SJCRH30 (cell line): ENCODE data around the gene NUP58. TPM values are rescaled to one million over a fixed set of nuclear protein-coding genes. Genes with fewer than 3 reads are reported as not detected.
A peak's percentile ranks its signal among the peaks of the same experiment; 100 is the strongest.
"Not testable (repeated sequence)": the region's sequence is repeated elsewhere in the genome, so short reads cannot be mapped to it uniquely, and the experiment has no call there.

Experiments
- DNase-seq, 2 experiments: peaks; one replicate each; pipeline ENCODE4 v3.0.0-alpha.2; 2015 to 2020
- H3K27ac ChIP-seq: fragments of 250-450 bp; sonication (Bioruptor Pico); 2 replicates; pipeline ENCODE4 v1.5.1; 2020; ENCODE audit warnings: mild to moderate bottlenecking, moderate library complexity
- H3K27me3 ChIP-seq: fragments of 250-450 bp; sonication (Bioruptor Pico); 2 replicates; pipeline ENCODE4 v1.5.1; 2020; ENCODE audit warnings: mild to moderate bottlenecking, moderate library complexity
- H3K36me3 ChIP-seq: fragments of 250-450 bp; sonication (Bioruptor Pico); 2 replicates; pipeline ENCODE4 v1.5.1; 2020; ENCODE audit warnings: mild to moderate bottlenecking, moderate library complexity
- H3K4me1 ChIP-seq: fragments of 250-450 bp; sonication (Bioruptor Pico); 2 replicates; pipeline ENCODE4 v1.5.1; 2020; ENCODE audit warnings: mild to moderate bottlenecking, moderate library complexity
- H3K4me3 ChIP-seq: fragments of 250-450 bp; sonication (Bioruptor Pico); 2 replicates; pipeline ENCODE4 v1.5.1; 2020; ENCODE audit warnings: mild to moderate bottlenecking, moderate library complexity
- H3K9me3 ChIP-seq: fragments of 250-450 bp; sonication (Bioruptor Pico); replicated peaks from 2 replicates; pipeline ENCODE4 v1.5.1; 2020; ENCODE audit warnings: mild to moderate bottlenecking, moderate library complexity
- total RNA-seq: library from RNA; depleted of rRNA; stranded (reverse); fragments of >200 nt; shearing (Covaris generic); gene quantifications from 2 replicates; pipeline ENCODE4 v1.2.3, GENCODE V29; 2014

NUP58 gene
- total RNA-seq, 1 experiment from 2014 or later, result 124 TPM

DNA sequence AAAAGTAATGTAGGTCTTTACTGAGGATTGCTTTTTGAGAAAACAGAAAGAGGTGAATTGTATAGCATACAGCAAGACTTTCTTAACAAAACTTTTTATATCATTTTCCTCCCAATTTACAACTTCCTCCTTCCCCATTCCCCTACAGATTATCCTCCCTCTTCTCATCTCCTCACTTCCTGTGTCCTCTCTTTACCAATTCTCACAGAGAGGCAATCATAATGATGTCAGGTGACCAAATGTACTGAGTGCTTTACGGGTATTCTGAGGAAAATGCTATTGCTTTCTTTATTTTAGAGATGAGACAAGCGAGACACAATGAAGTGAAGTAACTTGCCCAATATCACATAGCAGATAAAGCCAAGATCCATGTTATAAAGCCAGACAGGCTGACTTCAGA is 12.5 kb upstream of the NUP58 start:
- H3K9me3 ChIP-seq, result no peaks in the 10 kb centered on the region
- H3K27ac ChIP-seq, result no peak overlapping the region
- no peaks in the 10 kb centered on the region for H3K27me3 ChIP-seq
- H3K4me1 ChIP-seq, result no peaks in the 10 kb centered on the region
- no peak overlapping the region for H3K4me3 ChIP-seq
- peak in 1 of 2 experiments; percentile 14 for DNase-seq
- H3K36me3 ChIP-seq, result no peaks in the 10 kb centered on the region

DNA sequence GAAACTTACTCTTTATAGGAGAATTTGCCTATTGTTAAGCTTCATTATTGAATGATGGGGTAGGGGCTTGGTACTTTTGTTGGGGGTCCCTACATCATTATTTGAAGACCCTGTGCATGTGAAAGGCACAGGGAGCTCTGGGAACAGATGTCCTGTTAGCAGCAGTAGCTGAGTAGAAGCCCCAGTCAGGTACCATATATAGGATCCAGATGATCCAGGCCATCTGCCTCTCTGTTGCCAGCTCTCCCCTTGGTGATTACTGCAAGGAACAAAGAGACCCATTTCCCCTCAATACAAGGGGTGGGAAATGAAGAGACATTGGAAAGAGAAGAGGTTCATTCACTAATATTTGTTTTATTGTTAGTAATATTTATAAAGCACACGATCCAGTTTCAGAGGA is 9.7 kb upstream of the NUP58 start:
- Histone ChIP-seq H3K27ac (no peak overlapping the region), H3K36me3 (no peaks in the 10 kb centered on the region), H3K4me3 (no peak overlapping the region), H3K4me1 (no peaks in the 10 kb centered on the region), H3K9me3 (no peaks in the 10 kb centered on the region), H3K27me3 (no peaks in the 10 kb centered on the region; the same call in 1 of the 2 replicates)
- DNase-seq, result no peak

DNA sequence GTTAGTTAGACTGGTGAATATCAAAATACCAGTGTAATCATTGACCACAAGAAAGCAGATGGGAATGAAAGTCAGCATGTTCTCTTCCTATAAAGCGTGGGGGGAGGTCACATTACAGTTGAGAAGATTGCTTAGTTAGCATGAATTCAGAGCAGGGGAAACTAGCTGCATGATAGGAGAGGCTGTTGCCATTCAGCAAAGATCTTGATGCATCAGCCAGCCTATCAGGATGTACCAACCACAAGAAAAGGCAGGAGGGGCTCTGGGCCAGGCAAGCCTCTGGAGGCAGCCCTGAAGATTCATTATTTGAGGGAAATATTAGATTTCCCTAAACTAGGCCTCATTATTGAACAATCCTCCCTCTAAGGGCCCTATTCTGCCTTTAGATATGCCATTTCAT is 9.1 kb upstream of the NUP58 start:
- H3K27ac ChIP-seq, result no peak overlapping the region
- H3K4me3 ChIP-seq, result no peak overlapping the region
- no peaks in the 10 kb centered on the region for H3K4me1 ChIP-seq
- no peaks in the 10 kb centered on the region for H3K36me3 ChIP-seq
- DNase-seq, result peak; percentile 10 to 35
- no peaks in the 10 kb centered on the region; the same call in 1 of the 2 replicates for H3K27me3 ChIP-seq
- no peaks in the 10 kb centered on the region for H3K9me3 ChIP-seq

DNA sequence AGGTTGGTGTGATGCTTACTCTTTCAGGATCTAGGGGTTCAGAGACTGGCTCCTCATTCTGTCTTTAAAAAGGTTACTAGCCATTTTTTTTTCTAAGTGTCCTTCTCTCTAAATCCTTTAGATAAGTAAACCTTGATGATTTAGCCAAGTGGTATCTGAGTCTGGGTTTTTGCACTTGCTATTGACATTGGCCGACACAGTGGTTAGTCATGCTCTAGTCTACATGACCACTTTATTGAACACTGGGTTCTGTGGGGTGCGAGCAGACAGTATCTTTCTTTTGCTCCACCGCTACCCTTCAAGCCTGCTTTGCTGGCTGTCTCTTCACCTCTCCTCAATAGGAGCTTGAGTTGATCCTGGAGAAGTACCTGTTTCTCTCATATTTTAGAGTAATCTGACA is 6.2 kb upstream of the NUP58 start:
- H3K36me3 ChIP-seq, result no peaks in the 10 kb centered on the region
- no peaks in the 10 kb centered on the region; the same call in 1 of the 2 replicates for H3K27me3 ChIP-seq
- H3K27ac ChIP-seq, result no peak overlapping the region
- H3K4me3 ChIP-seq, result no peak overlapping the region
- no peaks in the 10 kb centered on the region for H3K4me1 ChIP-seq
- H3K9me3 ChIP-seq, result no peaks in the 10 kb centered on the region
- DNase-seq, result no peak

DNA sequence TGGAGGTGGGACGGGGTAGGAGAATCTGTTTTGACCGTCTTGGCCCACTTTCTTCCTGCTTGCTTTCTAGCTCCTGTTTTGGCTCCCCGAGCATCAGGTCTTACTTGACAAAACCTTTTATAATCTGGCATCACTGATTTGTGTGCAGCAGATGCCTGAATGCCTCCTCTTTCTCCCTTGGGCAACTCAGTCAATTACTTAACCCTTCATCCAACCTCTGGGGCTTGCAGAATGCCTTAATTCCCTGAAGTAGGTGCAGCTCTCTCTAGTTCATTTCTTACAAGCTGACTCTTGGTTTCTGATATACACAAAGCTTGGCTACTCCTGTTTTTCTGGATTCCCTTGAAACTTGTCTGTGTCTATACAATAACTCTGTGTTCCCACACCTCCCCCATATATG is 5.7 kb upstream of the NUP58 start:
- Histone ChIP-seq H3K27ac (no peak overlapping the region), H3K36me3 (no peaks in the 10 kb centered on the region), H3K4me1 (no peaks in the 10 kb centered on the region), H3K4me3 (no peak overlapping the region), H3K9me3 (no peaks in the 10 kb centered on the region), H3K27me3 (no peaks in the 10 kb centered on the region; the same call in 1 of the 2 replicates)
- DNase-seq, result no peak

DNA sequence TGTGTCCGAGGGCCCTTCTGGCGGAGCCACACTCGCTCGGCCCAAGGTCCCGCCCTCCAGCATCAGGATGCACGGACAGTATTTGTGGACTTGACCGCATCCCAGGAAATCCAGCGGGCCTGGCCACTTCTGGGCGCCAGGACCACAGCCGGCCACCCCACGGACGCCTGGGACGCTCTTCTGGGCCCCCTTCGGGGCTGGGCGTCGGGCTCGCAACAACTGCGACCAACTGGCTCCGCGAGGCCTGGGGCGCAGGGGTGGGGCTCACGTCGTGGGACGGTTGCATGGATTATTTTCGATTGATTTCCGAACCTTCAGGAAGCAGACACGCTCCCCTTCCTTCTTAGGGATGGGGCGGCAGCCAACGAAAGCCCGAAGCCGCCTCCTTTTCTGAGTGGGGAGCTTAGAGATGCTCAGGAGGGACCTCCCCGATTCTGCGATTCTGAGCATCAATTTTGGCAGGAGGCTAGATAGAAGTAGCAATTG is 521 bp upstream of the NUP58 start:
- peak overlapping the region; percentile 83 for H3K27ac ChIP-seq
- no peaks in the 10 kb centered on the region for H3K9me3 ChIP-seq
- peak in 1 of 2 experiments; percentile 34 for DNase-seq
- peaks cover 21% of the 10 kb centered on the region for H3K36me3 ChIP-seq
- H3K27me3 ChIP-seq, result no peaks in the 10 kb centered on the region; the same call in 1 of the 2 replicates
- peaks cover 3% of the 10 kb centered on the region; the same call in 1 of the 2 replicates for H3K4me1 ChIP-seq
- H3K4me3 ChIP-seq, result peak overlapping the region; percentile 80

DNA sequence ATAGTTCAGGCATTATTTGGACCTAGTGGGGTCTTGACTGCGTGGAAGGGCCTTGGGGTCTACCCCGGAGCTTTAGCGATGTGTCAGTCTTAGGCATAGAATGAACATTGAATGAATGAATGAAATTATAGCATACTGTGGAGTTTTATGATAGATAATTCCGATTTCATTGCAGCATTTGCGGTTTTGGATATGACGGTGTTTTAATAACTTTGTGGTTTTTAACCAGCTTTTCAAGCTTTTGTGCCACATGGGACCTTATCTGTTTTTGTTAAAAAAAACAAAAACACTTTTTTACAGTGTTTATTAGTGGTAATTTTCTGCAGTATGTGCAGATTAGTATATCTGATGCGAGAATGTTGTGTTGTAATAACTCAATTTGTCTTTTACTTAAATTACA is 696 bp downstream of the NUP58 start:
- peaks cover 27% of the 10 kb centered on the region for H3K36me3 ChIP-seq
- peak overlapping the region; percentile 83 for H3K27ac ChIP-seq
- H3K27me3 ChIP-seq, result no peaks in the 10 kb centered on the region
- H3K9me3 ChIP-seq, result no peaks in the 10 kb centered on the region
- H3K4me1 ChIP-seq, result peaks cover 3% of the 10 kb centered on the region; the same call in 1 of the 2 replicates
- H3K4me3 ChIP-seq, result peak overlapping the region; percentile 80
- DNase-seq, result no peak

DNA sequence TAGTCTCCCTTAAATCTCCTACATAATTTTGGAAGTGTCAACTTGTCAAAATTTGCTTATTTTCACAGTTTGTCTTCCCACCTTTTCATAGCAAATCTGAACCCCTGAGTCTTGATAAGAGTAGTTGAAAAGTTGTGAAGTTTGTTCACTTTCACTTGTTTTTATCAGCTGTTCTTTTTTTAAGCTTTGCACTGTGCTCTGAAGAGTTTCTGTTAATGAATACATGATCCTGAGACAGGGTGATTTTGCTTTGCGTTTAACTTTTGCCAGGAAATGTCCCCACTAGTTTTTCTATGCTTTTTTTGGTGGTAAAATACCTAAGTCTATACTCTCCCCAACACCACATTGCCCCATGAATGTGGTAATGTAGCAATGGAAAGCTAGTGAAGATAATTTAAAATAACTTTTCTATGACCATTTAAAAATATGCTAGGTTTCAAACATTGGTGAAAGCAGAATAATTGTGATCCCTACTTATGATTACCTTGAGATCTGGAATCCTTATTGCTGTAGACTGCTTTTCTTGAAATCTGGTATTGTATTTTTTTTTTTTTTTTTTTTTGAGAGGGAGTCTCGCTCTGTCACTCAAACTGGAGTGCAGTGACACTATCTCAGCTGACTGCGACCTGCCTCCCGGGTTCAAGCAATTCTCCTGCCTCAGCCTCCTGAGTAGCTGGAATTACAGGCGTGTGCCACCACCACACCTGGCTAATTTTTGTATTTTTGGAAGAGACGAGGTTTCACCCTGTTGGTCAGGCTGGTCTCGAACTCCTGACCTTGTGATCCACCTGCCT is 5.4 kb downstream of the NUP58 start:
- H3K9me3 ChIP-seq, result no peaks in the 10 kb centered on the region
- DNase-seq, result no peak
- H3K4me1 ChIP-seq, result peaks cover 3% of the 10 kb centered on the region; the same call in 1 of the 2 replicates
- peaks cover 68% of the 10 kb centered on the region for H3K36me3 ChIP-seq
- H3K27me3 ChIP-seq, result no peaks in the 10 kb centered on the region
- no peak overlapping the region for H3K4me3 ChIP-seq
- no peak overlapping the region for H3K27ac ChIP-seq

DNA sequence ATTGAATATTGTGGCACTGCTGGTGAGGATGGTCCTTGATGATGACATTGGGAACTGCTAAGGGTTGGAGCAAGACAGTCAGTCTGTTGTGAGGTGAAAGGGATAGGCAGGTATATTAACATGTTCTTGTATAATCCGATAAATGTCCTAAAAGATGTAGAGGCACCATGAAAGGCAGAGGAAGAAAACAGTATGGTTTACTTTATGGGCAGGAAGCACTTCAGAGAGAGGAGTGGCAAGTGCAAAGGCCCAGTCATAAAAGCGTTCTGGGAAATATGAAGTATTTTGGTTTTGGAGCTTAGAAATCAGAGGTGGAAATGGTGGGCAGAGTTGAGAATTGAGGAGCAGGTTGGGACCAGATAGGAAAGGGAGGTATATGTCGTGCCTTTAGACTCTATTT is 9.5 kb downstream of the NUP58 start:
- H3K4me3 ChIP-seq, result no peak overlapping the region
- H3K9me3 ChIP-seq, result no peaks in the 10 kb centered on the region
- peaks cover 87% of the 10 kb centered on the region for H3K36me3 ChIP-seq
- DNase-seq, result no peak
- no peaks in the 10 kb centered on the region for H3K4me1 ChIP-seq
- no peaks in the 10 kb centered on the region for H3K27me3 ChIP-seq
- H3K27ac ChIP-seq, result no peak overlapping the region

DNA sequence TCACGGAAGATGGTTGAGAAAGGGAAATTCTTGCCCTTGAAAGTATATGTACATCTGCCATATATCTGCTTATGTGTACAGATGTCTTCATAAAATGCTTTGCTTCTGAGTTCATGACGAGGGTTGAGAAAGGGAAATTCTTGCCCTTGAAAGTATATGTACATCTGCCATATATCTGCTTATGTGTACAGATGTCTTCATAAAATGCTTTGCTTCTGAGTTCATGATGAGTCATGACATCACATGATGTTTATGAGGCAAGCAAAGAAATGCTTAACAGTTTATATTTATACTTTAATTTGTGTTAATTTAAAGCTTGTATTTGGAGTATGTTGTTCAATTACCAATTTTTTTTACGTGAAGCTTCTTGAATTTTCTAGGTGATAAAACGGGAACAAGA is 17.5 kb downstream of the NUP58 start:
- DNase-seq, H3K4me1 ChIP-seq, H3K9me3 ChIP-seq, H3K27ac ChIP-seq, H3K4me3 ChIP-seq, H3K27me3 ChIP-seq: not testable (repeated sequence)
- H3K36me3 ChIP-seq, result peaks cover 100% of the 10 kb centered on the region

DNA sequence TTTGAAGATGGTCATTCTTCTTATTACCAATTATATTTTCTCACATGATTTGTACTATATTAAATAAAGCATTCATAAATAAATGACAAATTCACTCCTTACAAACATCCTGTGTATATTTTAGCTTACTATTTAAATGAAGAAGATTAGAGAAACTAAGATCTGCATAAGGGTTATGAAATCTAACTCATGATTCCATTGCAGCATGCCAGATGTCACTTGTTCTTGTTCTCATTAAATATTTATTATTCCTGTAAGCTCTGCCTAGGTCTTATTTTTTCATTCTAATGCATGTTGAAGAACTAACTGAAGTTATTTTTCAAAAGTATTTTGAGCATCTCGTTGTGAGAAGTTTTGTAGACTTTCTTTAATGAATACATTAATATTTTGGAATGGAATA is 18.3 kb downstream of the NUP58 start:
- H3K27ac ChIP-seq, result no peak overlapping the region
- no peaks in the 10 kb centered on the region for H3K9me3 ChIP-seq
- no peak overlapping the region for H3K4me3 ChIP-seq
- H3K36me3 ChIP-seq, result peaks cover 100% of the 10 kb centered on the region
- no peaks in the 10 kb centered on the region for H3K27me3 ChIP-seq
- DNase-seq, result no peak
- no peaks in the 10 kb centered on the region for H3K4me1 ChIP-seq

DNA sequence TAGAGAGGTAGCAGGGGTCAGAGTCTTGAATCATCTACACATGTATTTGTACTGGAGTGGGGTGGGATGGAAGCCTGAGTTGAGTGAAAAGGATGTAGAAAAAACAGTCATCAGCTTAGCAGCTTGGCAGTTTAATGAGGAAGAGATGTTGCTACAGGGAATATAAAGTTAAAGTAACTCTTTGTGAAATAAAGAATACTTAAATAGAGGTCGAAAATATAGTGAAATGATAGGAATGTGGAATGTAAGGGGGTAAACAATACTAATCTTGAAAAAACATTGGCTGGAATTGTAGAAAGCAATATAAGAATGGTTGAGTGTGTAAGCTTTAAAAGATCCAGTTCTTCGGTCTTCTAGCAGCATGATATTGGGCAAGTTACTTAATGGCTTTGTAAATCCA is 22.7 kb downstream of the NUP58 start:
- Histone ChIP-seq H3K27ac (no peak overlapping the region), H3K36me3 (peaks cover 98% of the 10 kb centered on the region), H3K4me3 (no peak overlapping the region), H3K4me1 (no peaks in the 10 kb centered on the region), H3K9me3 (no peaks in the 10 kb centered on the region; the same call in 1 of the 2 replicates), H3K27me3 (no peaks in the 10 kb centered on the region)
- no peak for DNase-seq

DNA sequence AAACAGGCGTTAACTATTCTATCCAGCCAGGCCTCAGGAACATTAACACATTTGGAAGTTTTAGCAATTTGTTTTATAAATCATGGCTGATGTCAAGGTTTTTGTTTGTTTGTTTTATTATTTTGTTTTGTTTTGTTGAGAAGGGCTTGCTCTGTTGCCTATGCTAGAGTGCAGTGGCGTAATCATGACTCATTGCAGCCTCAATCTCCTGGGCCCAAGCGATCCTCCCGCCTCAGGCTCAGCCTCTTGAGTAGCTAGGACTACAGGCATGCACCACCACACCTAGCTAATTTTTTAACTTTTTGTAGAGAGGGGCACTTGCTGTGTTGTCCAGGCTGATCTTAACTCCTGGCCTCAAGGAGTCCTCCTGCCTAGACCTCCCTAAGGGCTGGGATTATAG is 28.3 kb downstream of the NUP58 start:
- no peak for DNase-seq
- no peaks in the 10 kb centered on the region; the same call in 1 of the 2 replicates for H3K9me3 ChIP-seq
- no peak overlapping the region for H3K27ac ChIP-seq
- H3K36me3 ChIP-seq, result peaks cover 95% of the 10 kb centered on the region
- H3K4me3 ChIP-seq, result no peak overlapping the region
- no peaks in the 10 kb centered on the region for H3K27me3 ChIP-seq
- H3K4me1 ChIP-seq, result no peaks in the 10 kb centered on the region

DNA sequence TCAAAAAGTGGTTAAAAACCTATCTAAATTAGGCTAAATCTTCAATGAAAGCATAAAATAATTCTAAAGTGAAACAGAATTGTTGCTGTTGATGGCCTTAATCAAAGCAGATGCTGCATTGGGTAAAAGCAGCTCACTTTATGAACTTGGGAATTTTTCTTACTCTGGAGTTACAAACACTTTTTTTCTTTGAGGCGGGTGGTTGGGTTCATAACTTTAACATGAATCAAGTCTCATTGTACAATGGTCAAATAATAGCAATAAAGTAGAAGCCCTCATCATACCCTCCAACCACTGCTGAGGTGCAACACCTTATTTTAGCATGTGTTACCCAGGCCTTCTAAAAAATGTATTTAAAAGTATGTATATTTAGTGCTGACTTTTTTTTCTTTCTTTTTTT is 29.1 kb downstream of the NUP58 start:
- H3K27me3 ChIP-seq, result no peaks in the 10 kb centered on the region
- no peak for DNase-seq
- H3K9me3 ChIP-seq, result no peaks in the 10 kb centered on the region; the same call in 1 of the 2 replicates
- peaks cover 90% of the 10 kb centered on the region for H3K36me3 ChIP-seq
- no peak overlapping the region for H3K4me3 ChIP-seq
- H3K4me1 ChIP-seq, result no peaks in the 10 kb centered on the region
- no peak overlapping the region for H3K27ac ChIP-seq

DNA sequence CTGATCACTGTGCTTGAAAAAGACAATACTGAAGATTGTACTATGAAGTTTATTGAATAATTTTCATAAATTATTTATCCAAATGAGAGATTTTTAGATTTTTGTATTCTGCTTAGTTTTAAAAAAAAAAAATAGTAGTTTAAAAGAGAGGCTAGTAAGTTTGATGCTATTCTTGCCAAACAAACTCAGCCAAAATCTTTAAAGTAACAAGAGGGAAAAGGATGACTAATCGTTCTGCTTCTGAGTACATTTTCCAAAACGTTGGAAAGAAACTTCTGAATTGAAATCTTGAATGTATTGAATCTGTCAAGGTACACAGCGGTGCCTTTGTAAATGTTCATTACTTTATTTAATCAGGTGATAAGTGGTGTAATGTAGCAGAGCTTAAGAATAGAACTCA is 34.4 kb downstream of the NUP58 start:
- Histone ChIP-seq H3K27ac (no peak overlapping the region), H3K4me3 (no peak overlapping the region), H3K9me3 (no peaks in the 10 kb centered on the region), H3K27me3 (no peaks in the 10 kb centered on the region), H3K4me1 (peaks cover 2% of the 10 kb centered on the region; the same call in 1 of the 2 replicates), H3K36me3 (peaks cover 88% of the 10 kb centered on the region)
- no peak for DNase-seq

DNA sequence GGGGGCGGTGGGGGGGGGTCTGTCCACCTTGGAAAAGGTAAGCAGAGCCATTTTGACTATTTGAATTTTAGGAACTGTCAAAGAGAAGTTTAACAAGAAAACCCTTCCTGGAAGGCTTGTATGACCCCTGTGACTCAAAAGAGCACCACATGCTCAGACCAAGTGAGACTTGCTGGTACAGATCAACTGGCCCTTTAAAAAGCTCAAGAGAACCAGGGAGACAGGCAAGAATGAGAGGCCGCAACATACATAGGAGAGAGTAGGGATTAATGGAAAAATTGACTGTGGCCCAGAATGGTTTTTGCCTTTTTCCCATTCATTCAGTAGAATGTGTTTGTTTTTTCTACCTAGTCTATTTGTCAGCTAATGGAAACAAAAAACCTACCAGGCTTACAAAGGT is 44.2 kb downstream of the NUP58 start:
- no peaks in the 10 kb centered on the region for H3K9me3 ChIP-seq
- H3K27ac ChIP-seq, result no peak overlapping the region
- H3K36me3 ChIP-seq, result peaks cover 19% of the 10 kb centered on the region
- no peaks in the 10 kb centered on the region for H3K4me1 ChIP-seq
- DNase-seq, result no peak
- H3K27me3 ChIP-seq, result no peaks in the 10 kb centered on the region
- H3K4me3 ChIP-seq, result no peak overlapping the region
